ENCODE results near the gene SPOCD1. TPM values are rescaled to one million over a fixed set of nuclear protein-coding genes. Genes with fewer than 3 reads are reported as not detected.

SPOCD1 gene
- total RNA-seq, 4 donors from 2014 or later: 0.42 to 14.1 (median 0.66) TPM; not detected in 1

GRCh38 chr1:31757204-31757679, 58.6 kb downstream of the SPOCD1 start:
- Histone ChIP-seq H3K36me3 (no peaks in the 10 kb centered on the region), H3K9me3 (no peaks in the 10 kb centered on the region), H3K27ac (no peak overlapping the region), H3K4me1 (peaks cover 0 to 51% (median 40%) of the 10 kb centered on the region in 4 donors), H3K27me3 (peaks cover 0 to 5% of the 10 kb centered on the region in 2 donors), H3K4me3 (no peak overlapping the region)
- TF ChIP-seq EP300 (IDR thresholded peaks at IDR 0.05) (no peak), CTCF (IDR thresholded peaks at IDR 0.05) (no peak), POLR2A (IDR thresholded peaks at IDR 0.05) (no peak)
- WGBS, 2 donors: 94% methylated on average over 8 of the region's 8 CpGs
- no peak for DNase-seq (ENCODE audit: low spot score in 2 of 2)

- TF ChIP-seq POLR2A (IDR thresholded peaks at IDR 0.05) (no peak), EP300 (IDR thresholded peaks at IDR 0.05) (no peak), CTCF (IDR thresholded peaks at IDR 0.05) (no peak)
- Histone ChIP-seq H3K9me3 (no peaks in the 10 kb centered on the region), H3K4me1 (peaks cover 0 to 45% (median 39%) of the 10 kb centered on the region in 4 donors), H3K36me3 (no peaks in the 10 kb centered on the region), H3K27me3 (no peaks in the 10 kb centered on the region), H3K27ac (no peak overlapping the region), H3K4me3 (no peak overlapping the region)
- DNase-seq (ENCODE audit: low spot score in 2 of 2): no peak
- WGBS, 2 donors: 89% methylated on average over 13 of the region's 13 CpGs
These were observed 59.2 kb downstream of the SPOCD1 start for GRCh38 chr1:31756578-31756977.

GRCh38 chr1:31755850-31756492, 59.9 kb downstream of the SPOCD1 start:
- Histone ChIP-seq H3K36me3 (no peaks in the 10 kb centered on the region), H3K4me1 (peaks cover 0 to 38% (median 34%) of the 10 kb centered on the region in 4 donors), H3K4me3 (no peak overlapping the region), H3K27me3 (no peaks in the 10 kb centered on the region), H3K27ac (no peak overlapping the region), H3K9me3 (no peaks in the 10 kb centered on the region)
- 87 to 91% methylated on average over 29 of the region's 30 CpGs for WGBS, 2 donors
- TF ChIP-seq CTCF (IDR thresholded peaks at IDR 0.05) (no peak), EP300 (IDR thresholded peaks at IDR 0.05) (no peak), POLR2A (IDR thresholded peaks at IDR 0.05) (no peak)
- no peak for DNase-seq (ENCODE audit: low spot score in 2 of 2)

- Histone ChIP-seq H3K36me3 (no peaks in the 10 kb centered on the region), H3K27me3 (no peaks in the 10 kb centered on the region), H3K27ac (peak overlapping the region in 1 of 4 donors; percentile 75), H3K9me3 (no peaks in the 10 kb centered on the region), H3K4me1 (peaks cover 0 to 32% (median 29%) of the 10 kb centered on the region in 4 donors), H3K4me3 (no peak overlapping the region)
- no peak for DNase-seq (ENCODE audit: low spot score in 2 of 2)
- 40 to 43% methylated on average over 5 of the region's 9 CpGs for WGBS, 2 donors
- TF ChIP-seq CTCF (IDR thresholded peaks at IDR 0.05): no peak
These were observed 60.6 kb downstream of the SPOCD1 start for GRCh38 chr1:31755197-31755611.

- no peak for DNase-seq (ENCODE audit: low spot score in 2 of 2)
- Histone ChIP-seq H3K27me3 (no peaks in the 10 kb centered on the region), H3K4me3 (no peak overlapping the region), H3K27ac (peak overlapping the region in 2 of 4 donors; percentile 34 to 75), H3K4me1 (peaks cover 0 to 32% (median 28%) of the 10 kb centered on the region in 4 donors), H3K36me3 (no peaks in the 10 kb centered on the region), H3K9me3 (no peaks in the 10 kb centered on the region)
- TF ChIP-seq CTCF (IDR thresholded peaks at IDR 0.05) (no peak), EP300 (IDR thresholded peaks at IDR 0.05) (no peak), POLR2A (IDR thresholded peaks at IDR 0.05) (no peak)
- WGBS, 2 donors: 84% methylated on average over 15 of the region's 15 CpGs
These were observed 61.4 kb downstream of the SPOCD1 start for GRCh38 chr1:31754397-31754796.

All from tibial nerve (tissue), 4 donors.